PFSK-1 (cell line): ENCODE data around the gene URI1.

Experiments used
- POLR2AphosphoS5 ChIP-seq: IDR thresholded peaks from 2 replicates; pipeline ENCODE4 v1.6.1; 2012; ENCODE audit warnings: low read depth, mild to moderate bottlenecking, control low read depth, low read length, moderate library complexity
- SIN3A ChIP-seq: IDR thresholded peaks from 2 replicates; pipeline ENCODE4 v1.6.1; 2012; ENCODE audit warnings: mild to moderate bottlenecking, low read length, moderate library complexity, borderline replicate concordance; ENCODE audit not compliant: insufficient read depth
- TAF1 ChIP-seq: IDR thresholded peaks from 2 replicates; pipeline ENCODE4 v1.6.1; 2012; ENCODE audit warnings: low read length, control low read depth, borderline replicate concordance; ENCODE audit not compliant: insufficient read depth
- TF ChIP-seq, protein P1 (sequence below), 2 experiments: IDR thresholded peaks; 2 replicates each; pipeline versions ENCODE4 v1.6.1 to v1.8.0; 2011 to 2012; ENCODE audit warnings: low read depth in 2 of 2, low read length in 2 of 2, control low read depth in 1 of 2, inconsistent platforms in 1 of 2, mild to moderate bottlenecking in 1 of 2, moderate library complexity in 1 of 2; ENCODE audit not compliant: insufficient read depth in 1 of 2

DNA sequence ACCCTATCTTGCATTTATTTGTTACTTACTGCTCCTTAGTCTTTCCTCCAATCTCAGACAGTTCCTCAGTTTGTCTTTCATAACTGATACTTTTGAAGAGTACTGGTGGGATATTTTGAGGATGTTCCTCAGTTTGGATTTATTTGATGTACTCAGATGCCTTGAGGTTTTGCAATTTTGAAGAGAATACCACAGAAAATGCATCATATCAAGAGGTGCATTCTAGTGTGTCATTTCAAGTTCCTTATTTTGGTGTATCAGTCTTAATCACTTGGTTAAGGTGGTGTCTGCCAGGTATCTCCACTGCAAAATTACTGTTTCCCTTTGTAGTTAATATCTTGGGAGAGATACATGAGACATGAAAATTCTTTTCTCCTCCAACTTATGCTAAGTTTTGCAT lies 75.1 kb downstream of the URI1 start:
- TF ChIP-seq, protein P1, sequence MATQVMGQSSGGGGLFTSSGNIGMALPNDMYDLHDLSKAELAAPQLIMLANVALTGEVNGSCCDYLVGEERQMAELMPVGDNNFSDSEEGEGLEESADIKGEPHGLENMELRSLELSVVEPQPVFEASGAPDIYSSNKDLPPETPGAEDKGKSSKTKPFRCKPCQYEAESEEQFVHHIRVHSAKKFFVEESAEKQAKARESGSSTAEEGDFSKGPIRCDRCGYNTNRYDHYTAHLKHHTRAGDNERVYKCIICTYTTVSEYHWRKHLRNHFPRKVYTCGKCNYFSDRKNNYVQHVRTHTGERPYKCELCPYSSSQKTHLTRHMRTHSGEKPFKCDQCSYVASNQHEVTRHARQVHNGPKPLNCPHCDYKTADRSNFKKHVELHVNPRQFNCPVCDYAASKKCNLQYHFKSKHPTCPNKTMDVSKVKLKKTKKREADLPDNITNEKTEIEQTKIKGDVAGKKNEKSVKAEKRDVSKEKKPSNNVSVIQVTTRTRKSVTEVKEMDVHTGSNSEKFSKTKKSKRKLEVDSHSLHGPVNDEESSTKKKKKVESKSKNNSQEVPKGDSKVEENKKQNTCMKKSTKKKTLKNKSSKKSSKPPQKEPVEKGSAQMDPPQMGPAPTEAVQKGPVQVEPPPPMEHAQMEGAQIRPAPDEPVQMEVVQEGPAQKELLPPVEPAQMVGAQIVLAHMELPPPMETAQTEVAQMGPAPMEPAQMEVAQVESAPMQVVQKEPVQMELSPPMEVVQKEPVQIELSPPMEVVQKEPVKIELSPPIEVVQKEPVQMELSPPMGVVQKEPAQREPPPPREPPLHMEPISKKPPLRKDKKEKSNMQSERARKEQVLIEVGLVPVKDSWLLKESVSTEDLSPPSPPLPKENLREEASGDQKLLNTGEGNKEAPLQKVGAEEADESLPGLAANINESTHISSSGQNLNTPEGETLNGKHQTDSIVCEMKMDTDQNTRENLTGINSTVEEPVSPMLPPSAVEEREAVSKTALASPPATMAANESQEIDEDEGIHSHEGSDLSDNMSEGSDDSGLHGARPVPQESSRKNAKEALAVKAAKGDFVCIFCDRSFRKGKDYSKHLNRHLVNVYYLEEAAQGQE (IDR thresholded peaks at IDR 0.05; ENCODE audit: insufficient read depth in 1 of 2, low read depth in 2 of 2, low read length in 2 of 2), result no peak
- TF ChIP-seq TAF1, result no peak
- no peak for TF ChIP-seq POLR2AphosphoS5
- no peak for TF ChIP-seq SIN3A
